HTERT RPE-1 (cell line): ENCODE measurements around the gene ART1.
"Not testable (repeated sequence)": the region's sequence is repeated elsewhere in the genome, so short reads cannot be mapped to it uniquely, and the experiment has no call there.

Experiments
- in situ Hi-C: fragments of 300-500 bp; cut with MboI; formaldehyde crosslinking; loops from 4 replicates; pipeline ENCODE4 v1.14.3; 2020; ENCODE audit warnings: low sequenced_read_pairs

The ART1 gene

DNA sequence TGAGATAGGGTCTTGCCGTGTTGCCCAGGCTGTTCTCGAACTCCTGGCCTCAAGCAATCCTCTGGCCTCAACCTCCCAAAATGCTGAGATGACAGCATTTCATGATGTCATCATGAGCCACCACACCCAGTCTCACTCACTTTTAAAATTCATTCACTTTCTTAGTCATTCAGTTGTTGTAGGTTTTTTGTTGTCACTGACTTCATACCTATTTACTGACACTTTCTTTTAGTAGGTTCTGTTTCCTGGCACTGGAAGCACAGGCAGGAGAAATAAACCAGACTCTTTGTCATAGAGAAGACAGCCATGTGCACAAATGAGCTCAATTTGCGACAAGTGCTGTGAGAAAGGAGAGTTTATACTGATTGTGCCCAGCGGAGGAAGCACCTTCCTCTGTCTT is 13.6 kb upstream of the ART1 start:
- in situ Hi-C loops, result no loop called here

DNA sequence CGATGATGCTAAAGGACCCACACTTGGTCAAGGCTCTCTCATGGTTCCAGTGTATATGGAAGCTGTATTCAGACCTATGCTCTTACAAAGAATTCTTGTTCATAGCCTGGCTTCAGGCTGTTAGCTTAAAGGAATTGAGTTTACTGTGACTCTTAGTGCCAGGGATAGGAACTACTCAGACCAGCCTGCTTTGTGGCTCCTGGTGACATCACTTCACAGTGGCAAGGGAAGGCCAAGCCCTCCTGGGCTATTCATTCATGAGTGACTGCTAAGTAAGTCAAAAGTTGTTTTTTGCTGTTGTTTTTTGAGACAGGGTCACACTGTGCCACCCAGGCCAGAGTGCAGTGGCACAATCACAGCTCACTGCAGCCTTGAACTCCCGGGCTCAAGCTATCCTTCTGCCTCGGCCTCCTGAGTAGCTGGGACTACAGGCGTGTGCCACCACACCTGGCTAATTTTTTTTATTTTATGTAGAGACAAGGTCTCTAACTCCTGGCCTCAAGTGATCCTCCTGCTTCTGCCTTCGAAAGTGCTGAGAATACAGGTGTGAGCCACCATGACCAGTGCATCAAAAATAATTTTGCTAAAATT is 12.8 kb upstream of the ART1 start:
- in situ Hi-C loops, result no loop called here

DNA sequence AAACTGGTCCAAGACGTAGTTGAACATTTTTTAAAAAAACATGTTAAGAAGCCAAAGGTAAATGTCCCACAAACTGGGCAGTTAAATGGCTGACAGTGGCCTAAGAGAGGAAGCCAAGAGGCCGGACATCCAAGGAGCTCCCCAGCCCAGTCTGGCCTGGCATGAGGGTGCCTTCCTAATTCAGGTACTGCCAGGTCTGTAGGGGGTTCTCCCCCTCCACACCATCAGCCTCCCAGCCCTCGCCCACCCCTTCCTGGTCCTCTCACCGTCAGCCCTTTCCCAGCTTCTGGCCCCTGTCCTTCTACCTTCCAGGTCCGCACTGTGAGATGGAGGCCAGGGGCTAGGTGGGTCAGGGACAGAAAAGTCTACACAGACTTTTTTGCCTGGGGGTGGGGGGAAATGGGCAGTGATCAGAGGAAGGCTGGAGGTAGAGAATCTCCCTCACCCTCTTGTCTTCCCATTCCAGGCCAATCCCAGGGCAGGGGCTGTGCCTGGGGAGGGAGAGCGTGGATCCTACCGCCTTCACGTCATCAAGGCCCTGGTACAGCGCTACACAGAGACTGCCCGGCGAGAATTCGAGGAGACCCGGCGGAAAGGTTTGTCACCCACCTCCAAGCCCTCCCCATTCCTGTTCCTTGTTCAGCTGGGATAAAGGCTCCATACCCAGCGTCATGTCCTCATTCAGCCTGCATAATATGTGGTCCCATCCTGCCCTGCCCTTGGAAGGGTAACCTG is 9.1 kb upstream of the ART1 start:
- in situ Hi-C loops, result no loop called here

DNA sequence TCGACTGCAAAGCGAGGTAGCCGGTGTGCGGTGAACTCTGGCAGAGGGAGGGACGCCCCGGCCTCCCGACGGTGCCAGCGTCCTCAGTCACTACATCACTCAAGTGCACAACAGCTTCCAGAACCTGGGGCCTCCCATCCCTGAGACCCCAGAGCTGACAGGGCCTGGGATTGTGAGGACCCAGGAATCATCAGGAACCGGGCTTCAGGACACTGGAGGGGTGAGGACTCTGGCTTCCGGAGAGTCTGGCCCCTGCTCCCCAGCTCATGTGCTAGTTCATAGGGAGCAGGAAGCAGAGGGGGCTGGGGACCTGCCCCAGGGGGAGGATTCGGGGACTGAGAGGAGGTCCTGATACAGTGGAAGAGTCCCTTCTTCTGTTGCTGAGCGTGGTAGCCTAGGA is 7.7 kb upstream of the ART1 start:
- in situ Hi-C loops, result no loop called here

DNA sequence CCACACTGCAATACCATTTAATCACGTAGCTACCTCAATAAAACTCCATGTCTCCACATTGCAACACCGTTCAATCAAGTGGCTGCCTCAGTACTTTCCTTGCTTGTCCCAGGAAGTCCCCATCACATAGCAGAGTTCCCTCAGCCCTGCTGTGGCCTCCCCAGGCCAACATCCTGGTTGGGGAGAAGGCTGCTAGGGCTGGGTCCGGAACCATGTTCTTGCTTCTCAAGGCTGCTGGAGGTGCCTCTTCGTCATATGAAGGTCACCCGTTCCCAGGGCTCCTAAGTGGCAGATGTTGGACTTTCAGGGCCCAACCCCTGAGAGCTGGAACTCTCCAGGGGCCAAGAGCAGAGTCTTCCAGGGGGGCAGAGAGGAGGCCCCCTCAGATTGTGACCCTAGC is 6.4 kb upstream of the ART1 start:
- in situ Hi-C loops, result no loop called here

DNA sequence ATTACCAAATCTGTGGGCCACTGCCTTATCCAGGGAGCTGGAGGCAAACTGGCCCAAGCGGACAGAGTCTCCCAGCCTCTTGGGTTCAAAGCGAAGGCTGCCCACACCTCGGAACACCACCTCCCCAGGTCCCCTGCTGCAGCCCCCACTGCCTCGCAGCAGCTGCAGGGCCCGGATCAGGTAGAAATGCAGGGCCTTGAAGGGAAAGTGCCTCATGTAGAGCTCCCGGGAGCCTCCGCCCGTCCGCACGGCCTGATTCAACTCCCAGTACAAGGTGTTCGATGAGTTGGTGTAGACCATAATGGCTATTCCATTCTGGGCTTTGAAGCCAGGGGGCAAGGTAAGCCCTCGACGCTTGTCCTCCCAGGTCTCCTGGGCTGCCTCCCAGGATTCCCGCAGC is 5.1 kb upstream of the ART1 start:
- in situ Hi-C loops, result no loop called here

DNA sequence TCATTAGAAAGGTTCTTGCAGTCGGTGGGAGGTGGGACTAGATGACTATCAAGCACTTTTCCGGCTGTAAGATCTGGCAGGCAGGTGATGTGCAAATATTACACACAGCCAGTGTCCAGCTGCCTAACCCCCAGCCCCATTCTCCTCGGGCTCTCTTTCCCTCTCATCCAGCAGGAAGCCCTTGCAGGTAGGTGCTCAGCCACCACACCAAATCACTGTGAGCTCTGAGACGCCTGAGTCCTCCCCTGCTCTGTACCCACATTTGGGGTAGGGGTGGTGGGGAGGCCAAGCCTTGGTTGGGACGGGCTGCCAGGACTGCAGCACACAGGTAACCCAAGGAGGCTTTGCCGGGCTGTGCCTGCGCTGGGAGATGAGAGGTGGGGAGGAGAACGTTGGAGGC is 3.7 kb upstream of the ART1 start:
- in situ Hi-C loops, result no loop called here

DNA sequence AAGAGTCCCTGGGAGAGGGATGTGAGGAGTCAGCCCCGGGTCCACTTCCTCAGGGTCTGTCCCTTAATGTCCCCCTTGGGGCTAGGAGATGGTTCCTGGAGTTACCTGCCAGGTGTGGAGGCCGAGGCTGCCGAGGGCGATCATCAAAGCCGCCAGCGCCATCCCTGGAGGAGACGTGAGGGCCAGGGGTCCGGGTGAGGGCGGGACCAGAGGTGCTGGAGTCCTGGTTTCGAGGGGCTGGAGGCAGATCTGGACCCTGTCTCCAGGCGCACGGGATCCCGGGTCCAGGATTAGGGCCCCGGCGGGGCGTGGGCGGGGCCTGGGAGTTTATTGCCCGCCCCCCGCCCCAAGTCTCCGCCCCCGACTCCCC is 3.2 kb upstream of the ART1 start, which contains the start of gene ART5:
Gene ART5, minus strand, starts transcription at position 292 of the 370 bp plus-strand sequence. Its CDS starts 130 bp downstream, at position 162.
- in situ Hi-C loops, result no loop called here

DNA sequence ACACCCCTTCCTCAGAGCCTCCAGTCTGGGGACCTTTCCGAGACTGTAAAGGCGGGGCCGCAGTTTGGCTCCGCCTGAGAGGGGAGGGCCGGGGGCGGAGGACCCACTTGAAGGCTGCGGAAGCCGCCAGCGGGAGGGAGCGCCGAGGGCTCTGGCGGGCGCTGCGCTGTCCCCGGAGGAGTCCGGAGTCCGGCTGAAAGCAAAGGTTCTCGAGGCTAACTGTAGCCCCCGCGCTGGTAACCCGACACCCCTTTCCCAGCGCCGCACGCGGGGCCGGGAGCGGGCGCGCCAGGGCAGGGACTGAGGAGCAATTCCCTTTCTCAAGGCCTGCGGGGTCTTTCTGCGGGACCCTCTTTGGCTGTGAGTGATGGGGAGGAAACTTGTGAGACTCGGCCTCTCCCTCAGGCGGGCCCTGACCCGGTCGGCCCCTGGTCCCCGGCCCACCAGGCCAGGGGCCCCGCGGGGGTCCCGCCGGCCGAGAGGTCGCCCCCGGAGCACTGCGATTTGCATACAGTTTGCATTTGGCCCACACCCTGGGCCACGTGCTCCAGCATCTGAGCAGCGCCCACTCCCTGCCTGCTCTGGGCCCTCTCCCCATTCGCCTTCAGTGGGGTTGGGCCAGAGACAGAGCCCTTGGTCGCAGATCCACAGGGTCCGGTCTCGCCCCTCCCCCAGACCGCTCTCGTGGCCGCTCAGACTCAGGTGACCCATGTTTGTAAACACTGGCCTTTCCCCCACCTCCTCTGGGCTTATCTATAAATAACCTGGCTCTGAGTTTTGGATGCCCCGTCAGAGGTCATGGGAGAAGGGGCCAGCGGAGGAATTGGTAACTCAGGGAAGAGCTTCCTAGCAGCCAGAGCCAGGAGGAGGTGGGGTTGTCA is 2.6 kb upstream of the ART1 start:
- in situ Hi-C loops, result no loop called here

DNA sequence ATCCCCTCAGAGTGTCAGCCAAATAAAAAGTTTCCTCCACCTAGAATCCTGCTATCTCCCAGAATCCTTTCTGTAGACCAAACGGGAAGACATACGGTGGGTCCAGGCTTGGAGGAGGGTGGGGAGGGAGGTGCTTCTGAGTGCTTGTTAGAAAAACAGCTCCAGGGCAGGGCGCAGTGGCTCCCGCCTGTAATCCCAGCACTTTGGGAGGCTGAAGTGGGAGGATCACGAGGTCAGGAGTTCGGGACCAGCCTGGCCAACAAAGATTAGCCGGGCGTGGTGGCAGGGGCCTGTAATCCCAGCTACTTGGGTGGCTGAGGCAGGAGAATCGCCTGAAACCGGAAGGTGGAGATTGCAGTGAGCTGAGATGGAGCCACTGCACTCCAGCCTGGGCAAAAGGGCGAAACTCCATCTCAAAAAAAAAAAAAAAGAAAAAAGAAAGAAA is 1.8 kb upstream of the ART1 start:
- in situ Hi-C loops, result not testable (repeated sequence)

DNA sequence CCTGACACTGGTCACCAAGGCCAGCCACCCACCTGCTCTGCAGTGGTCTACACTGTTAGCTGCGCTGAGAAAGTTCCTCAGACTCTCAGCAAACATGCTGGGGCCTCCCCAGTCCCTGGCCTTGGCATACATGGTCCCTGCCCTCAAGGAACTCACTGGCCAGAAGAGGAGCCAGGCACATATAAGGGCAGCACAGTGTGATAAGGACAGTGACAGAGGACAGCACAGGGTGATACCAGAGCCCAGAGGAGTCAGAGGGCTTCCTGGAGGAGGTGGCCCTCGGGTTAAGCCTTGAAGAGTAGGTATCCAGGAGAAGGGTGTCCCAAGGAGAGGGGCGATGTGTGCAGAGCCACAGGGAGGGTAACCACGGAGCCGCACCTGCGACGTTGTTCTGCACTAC is 624 bp downstream of the ART1 start:
- in situ Hi-C loops, result no loop called here

DNA sequence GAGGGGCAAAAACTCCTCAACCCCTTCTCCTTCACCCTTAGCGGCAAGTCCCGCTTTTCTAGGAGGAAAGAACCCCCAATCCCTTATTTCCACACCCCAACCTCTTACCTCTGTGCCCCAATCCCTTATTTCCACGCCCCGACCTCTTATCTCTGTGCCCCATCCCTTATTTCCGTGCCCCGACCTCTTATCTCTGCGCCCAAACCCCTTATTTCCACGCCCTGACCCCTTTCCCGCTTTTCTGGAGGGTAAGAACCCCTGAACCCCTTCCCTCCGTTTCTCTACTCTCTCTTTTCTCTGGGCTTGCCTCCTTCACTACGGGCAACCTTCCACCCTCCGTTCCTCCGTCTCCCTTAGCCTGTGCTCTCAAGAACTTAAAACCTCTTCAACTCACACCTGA is 3.9 kb downstream of the ART1 start:
- in situ Hi-C loops, result not testable (repeated sequence)

DNA sequence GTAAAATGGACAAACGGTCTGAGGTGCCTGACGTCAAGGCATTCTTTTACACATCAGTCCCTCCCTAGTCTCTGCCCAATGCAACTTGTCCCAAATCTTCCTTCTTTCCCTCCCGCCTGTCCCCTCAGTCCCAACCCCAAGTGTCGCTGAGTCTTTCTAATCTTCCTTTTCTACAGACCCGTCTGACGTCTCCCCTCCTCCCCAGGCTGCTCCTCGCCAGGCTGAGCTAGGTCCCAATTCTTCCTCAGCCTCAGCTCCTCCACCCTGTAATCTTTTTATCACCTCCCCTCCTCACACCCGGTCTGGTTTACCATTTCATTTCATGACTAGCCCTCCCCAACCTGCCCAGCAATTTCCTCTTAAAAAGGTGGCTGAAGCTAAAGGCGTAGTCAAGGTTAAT is 4.4 kb downstream of the ART1 start:
- in situ Hi-C loops, result not testable (repeated sequence)

DNA sequence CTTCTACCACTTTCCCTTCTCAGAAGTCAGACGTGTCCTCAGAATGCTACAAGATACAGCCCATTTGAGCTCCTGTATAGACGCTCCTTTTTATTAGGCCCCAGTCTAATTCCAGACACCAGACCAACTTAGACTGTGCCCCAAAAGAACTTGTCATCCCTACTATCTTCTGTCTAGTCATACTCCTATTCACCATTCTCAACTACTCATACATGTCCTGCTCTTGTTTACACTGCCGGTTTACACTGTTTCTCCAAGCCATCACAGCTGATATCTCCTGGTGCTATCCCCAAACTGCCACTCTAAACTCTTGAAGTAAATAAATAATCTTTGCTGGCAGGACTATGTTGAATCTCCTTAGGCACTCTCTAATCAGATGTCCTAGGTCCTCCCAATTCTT is 7.6 kb downstream of the ART1 start:
- in situ Hi-C loops, result not testable (repeated sequence)

DNA sequence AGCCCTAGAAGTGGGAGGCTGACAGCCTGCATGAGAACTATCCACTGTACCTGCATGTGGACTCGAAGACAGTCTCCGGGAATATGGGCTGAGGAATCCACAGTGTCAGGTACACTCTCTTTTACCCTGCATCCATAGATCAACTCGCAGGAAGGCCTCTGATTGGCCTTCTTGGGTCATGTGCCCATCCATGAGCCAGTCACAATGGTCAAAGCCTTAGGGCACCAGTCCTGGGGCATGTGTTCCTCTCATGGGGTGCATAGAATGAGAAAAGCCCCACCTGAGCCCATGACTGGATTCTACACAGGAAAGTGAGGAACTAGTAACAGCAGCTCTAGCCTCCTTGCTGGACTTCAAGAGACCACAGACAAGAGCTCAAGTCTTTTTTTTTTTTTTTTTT is 10.6 kb downstream of the ART1 start:
- in situ Hi-C loops, result no loop called here

DNA sequence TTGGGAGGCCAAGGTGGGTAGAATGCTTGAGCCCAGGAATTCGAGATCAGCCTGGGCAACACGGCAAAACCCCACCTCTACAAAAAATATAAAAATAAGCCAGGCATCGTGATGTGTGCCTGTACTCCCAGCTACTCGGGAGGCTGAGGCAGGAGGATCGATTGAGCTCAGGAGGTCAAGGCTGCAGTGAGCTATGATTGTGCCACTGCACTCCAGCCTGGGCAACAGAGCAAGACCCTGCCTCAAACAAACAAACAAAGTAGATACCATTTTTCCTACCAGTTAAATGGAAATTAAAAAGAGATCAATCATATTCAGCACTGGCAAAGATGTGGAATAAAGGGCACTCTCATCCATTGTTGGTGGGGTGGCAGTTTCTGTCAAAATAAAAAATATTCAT is 12.4 kb downstream of the ART1 start:
- in situ Hi-C loops, result not testable (repeated sequence)

DNA sequence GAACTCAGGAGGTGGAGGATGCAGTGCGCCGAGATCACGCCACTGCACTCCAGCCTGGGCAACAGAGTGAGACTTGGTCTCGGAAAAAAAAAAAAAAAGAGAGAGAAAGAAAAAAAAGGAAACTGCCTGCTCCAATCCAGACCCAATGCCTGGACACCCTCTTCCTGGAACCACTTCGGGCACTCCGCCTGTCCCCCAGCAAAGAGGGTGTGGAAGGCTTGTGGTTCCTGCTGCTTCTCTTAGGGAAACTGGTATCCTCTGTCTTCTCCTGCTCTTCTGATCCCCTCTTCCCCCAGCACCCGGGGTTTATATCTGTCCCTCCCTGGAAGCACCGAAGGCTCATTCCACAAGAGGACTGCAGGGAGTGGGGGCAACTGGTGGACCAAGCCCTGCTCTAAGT is 13.3 kb downstream of the ART1 start:
- in situ Hi-C loops, result no loop called here

DNA sequence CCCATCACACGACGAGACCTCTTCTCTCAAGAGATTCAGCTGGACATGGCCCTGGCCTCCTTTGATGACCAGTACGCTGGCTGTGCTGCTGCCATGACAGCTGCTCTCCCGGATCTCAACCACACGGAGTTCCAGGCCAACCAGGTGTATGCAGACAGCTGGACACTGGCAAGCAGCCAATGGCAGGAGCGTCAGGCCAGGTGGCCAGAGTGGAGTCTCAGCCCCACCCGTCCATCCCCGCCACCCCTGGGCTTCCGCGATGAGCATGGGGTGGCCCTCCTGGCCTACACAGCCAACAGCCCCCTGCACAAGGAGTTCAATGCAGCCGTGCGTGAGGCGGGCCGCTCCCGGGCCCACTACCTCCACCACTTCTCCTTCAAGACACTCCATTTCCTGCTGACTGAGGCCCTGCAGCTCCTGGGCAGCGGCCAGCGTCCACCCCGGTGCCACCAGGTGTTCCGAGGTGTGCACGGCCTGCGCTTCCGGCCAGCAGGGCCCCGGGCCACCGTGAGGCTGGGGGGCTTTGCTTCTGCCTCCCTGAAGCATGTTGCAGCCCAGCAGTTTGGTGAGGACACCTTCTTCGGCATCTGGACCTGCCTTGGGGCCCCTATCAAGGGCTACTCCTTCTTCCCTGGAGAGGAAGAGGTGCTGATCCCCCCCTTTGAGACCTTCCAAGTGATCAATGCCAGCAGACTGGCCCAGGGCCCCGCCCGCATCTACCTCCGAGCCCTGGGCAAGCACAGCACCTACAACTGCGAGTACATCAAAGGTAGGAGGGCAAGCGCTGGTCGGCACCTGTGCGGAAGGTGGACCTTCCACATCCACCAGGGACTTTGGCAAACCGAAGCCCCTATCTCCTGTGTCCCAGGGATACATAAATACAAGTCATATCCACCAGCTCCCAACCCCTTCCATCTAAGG is 14.9 kb downstream of the ART1 start:
- in situ Hi-C loops, result no loop called here

DNA sequence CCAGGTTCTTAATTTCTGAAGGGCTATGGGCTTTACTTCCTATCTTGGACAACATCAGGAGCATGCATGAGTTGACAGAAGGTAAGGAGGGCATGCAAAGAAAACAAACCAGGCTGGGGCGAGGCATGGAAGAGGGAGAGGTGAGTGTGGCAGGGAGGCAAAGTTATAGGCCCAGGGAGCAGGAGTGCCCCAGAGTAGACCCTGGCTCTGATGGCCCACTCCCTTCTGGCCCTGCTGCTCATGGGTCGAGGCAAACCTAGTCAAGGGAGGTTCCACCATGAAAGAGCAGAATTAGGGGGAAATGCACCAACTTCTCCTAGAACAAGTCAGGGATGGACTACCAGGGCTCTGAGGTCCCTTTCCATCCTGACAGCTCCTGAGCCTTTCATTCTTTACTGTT is 16.0 kb downstream of the ART1 start:
- in situ Hi-C loops, result no loop called here

DNA sequence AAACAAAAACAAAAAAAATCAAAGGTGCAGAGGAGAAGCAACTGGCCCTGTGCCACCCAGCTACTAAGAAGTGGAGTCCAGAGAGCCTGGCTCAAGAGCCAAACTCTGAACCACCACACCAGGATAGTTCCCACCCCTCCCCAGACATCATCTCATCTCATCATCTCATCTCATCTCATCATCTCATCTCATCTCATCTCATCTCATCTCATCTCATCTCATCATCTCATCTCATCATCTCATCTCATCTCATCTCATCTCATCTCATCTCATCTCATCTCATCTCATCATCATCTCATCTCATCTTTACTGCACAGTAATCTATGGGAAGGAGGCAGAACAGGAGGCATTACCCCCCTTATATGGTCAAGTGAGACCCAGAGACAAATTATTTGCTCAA is 17.9 kb downstream of the ART1 start:
- in situ Hi-C loops, result no loop called here
